Measurements from ENCODE around the gene MPC2. TPM values are rescaled to one million over a fixed set of nuclear protein-coding genes. Genes with fewer than 3 reads are reported as not detected.

The MPC2 gene
- total RNA-seq, 1 donor from 2014 or later = 41.1 TPM

DNA sequence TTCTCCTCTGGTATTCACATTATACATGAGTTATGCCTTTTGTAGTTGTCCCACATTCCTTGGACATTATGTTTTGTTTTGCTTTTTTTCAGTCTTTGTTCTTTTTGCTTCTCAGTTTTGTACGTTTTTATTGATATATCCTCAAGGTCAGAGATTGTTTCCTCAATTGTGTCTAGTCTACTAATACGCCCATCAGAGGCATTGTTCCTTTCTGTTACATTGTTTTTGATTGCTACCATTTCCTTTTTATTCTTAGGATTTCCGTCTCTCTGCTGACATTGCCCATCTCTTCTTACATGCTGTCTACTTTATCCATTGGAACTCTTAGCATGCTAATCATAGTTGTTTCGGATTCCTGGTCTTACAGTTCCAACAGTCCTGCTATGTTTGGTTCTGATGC lies 27.8 kb upstream of the MPC2 start:
- Mint-ChIP-seq H3K9me3 (ENCODE audit: unreplicated experiment) (peaks cover 1% of the 10 kb centered on the region), H3K4me1 (ENCODE audit: low read depth, unreplicated experiment) (no peaks in the 10 kb centered on the region), H3K4me3 (ENCODE audit: unreplicated experiment) (no peak overlapping the region), H3K27me3 (ENCODE audit: unreplicated experiment) (peaks cover 2% of the 10 kb centered on the region), H3K27ac (ENCODE audit: unreplicated experiment) (no peak overlapping the region), H3K36me3 (ENCODE audit: unreplicated experiment) (no peaks in the 10 kb centered on the region)
- no peak for TF ChIP-seq CTCF (IDR thresholded peaks at IDR 0.05; ENCODE audit: partially characterized antibody, unreplicated experiment)
- DNase-seq = no peak

DNA sequence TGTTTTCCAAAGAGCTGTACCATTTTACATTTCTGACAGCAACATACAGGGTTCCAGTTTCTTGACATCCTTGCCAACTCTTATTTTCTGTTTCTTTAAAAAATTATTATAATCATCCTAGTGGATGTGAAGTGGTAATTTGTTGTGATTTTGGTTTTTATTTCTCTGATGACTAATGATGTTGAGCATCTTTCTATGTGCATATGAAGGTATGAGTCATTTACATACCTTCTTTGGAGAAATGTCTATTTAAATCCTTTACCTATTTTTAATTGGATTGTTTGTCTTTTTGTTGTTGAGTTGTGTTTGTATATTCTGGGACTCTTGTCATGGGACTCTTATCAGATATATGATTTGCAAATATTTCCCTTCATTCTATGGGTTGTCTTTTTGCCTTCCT lies 20.8 kb upstream of the MPC2 start:
- Mint-ChIP-seq H3K9me3 (ENCODE audit: unreplicated experiment) (peaks cover 2% of the 10 kb centered on the region), H3K4me3 (ENCODE audit: unreplicated experiment) (no peak overlapping the region), H3K27me3 (ENCODE audit: unreplicated experiment) (no peaks in the 10 kb centered on the region), H3K36me3 (ENCODE audit: unreplicated experiment) (no peaks in the 10 kb centered on the region), H3K27ac (ENCODE audit: unreplicated experiment) (no peak overlapping the region), H3K4me1 (ENCODE audit: low read depth, unreplicated experiment) (peaks cover 5% of the 10 kb centered on the region)
- no peak for TF ChIP-seq CTCF (IDR thresholded peaks at IDR 0.05; ENCODE audit: partially characterized antibody, unreplicated experiment)
- DNase-seq = no peak

GRCh38 chr1:167955915-167956314 lies 19.0 kb upstream of the MPC2 start:
- Mint-ChIP-seq H3K4me1 (ENCODE audit: low read depth, unreplicated experiment) (peaks cover 6% of the 10 kb centered on the region), H3K9me3 (ENCODE audit: unreplicated experiment) (peaks cover 4% of the 10 kb centered on the region), H3K36me3 (ENCODE audit: unreplicated experiment) (no peaks in the 10 kb centered on the region), H3K27me3 (ENCODE audit: unreplicated experiment) (peaks cover 2% of the 10 kb centered on the region), H3K4me3 (ENCODE audit: unreplicated experiment) (no peak overlapping the region), H3K27ac (ENCODE audit: unreplicated experiment) (no peak overlapping the region)
- no peak for TF ChIP-seq CTCF (IDR thresholded peaks at IDR 0.05; ENCODE audit: partially characterized antibody, unreplicated experiment)
- no peak for DNase-seq

DNA sequence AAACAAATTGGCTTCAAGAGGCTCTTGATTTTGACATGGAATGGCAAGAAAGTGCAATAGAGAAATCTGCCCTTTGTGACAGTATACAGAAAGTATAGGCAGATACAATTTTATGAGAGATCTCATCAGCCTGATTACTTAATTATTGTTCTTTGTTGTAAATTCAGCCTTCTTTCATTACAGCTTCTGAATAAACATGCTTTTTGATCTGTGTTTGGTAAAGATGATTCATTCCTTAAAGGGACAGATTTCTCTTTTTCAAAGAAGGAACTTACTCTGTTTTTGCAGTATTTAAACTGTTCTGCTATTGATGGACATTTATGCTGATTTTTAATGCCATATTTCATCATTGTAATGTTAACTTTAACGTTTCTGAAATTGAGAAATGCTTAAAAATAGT lies 13.7 kb upstream of the MPC2 start:
- Mint-ChIP-seq H3K9me3 (ENCODE audit: unreplicated experiment) (peaks cover 4% of the 10 kb centered on the region), H3K36me3 (ENCODE audit: unreplicated experiment) (no peaks in the 10 kb centered on the region), H3K4me1 (ENCODE audit: low read depth, unreplicated experiment) (peaks cover 19% of the 10 kb centered on the region), H3K27ac (ENCODE audit: unreplicated experiment) (no peak overlapping the region), H3K4me3 (ENCODE audit: unreplicated experiment) (no peak overlapping the region), H3K27me3 (ENCODE audit: unreplicated experiment) (peaks cover 6% of the 10 kb centered on the region)
- no peak for DNase-seq
- no peak for TF ChIP-seq CTCF (IDR thresholded peaks at IDR 0.05; ENCODE audit: partially characterized antibody, unreplicated experiment)

DNA sequence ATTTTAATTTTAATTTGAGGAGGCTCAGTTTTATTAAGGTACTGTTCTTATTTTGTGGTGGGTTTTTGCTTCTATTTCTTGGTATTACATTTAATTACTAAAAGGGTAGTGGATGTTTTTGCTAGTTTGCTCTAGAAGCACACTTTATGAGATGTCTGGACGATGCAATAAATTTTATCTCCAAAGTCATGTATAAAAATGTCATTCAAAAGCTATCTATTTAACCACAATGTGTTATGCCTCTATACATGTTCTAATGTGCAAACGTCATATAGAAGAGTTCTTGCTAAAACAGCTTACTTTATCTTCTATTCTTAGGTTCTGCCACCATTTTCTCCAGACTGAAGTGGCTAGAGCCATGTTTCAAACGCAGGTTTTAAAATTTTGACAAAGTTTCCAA lies 12.9 kb upstream of the MPC2 start:
- DNase-seq = no peak
- Mint-ChIP-seq H3K9me3 (ENCODE audit: unreplicated experiment) (peaks cover 4% of the 10 kb centered on the region), H3K36me3 (ENCODE audit: unreplicated experiment) (no peaks in the 10 kb centered on the region), H3K4me1 (ENCODE audit: low read depth, unreplicated experiment) (peaks cover 19% of the 10 kb centered on the region), H3K27me3 (ENCODE audit: unreplicated experiment) (peaks cover 6% of the 10 kb centered on the region), H3K27ac (ENCODE audit: unreplicated experiment) (no peak overlapping the region), H3K4me3 (ENCODE audit: unreplicated experiment) (no peak overlapping the region)
- TF ChIP-seq CTCF (IDR thresholded peaks at IDR 0.05; ENCODE audit: partially characterized antibody, unreplicated experiment) = no peak
